ENCODE data around the gene OPTC.

The OPTC gene

DNA sequence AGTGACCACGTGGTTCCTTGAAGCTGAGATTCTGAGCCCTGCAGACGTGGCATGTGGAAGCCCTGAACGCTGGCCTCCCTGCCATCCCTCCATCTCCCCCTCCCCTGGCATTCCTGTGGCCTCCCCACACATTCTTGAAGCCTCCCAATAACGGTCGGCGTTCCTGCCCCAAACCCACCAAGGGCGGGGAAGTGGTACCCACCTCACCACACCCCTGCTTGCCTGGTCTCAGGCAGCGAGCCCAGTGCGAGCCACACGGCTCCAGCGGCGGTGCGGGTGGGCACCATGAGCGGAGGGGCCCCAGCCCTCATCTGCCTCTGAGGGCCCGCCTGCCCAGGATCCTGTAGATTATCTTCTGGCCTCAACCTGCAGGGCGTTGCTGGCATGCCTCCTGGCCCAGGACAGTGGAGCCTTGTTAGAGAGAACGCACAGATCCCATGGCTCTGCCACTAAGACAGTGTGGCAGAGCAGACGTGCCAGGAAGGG is 38.9 kb upstream of the OPTC start:
- no peaks in the 10 kb centered on the region for H3K27me3 ChIP-seq (ENCODE audit: control insufficient read depth, insufficient read depth, low read length, poor library complexity, severe bottlenecking)
- no peak overlapping the region for H3K4me3 ChIP-seq (ENCODE audit: insufficient read depth, low read depth, low read length)
- H3K9me3 ChIP-seq (ENCODE audit: control insufficient read depth, low read length) = no peaks in the 10 kb centered on the region
- H3K4me1 ChIP-seq (ENCODE audit: control insufficient read depth, insufficient read depth, low read length) = peaks cover 13% of the 10 kb centered on the region
- no peaks in the 10 kb centered on the region for H3K36me3 ChIP-seq (ENCODE audit: control insufficient read depth, insufficient read depth, low read length)
- H3K27ac ChIP-seq (ENCODE audit: insufficient read depth, low read depth, low read length, poor library complexity, severe bottlenecking) = no peak overlapping the region
- WGBS, 2 experiments = 90 to 94% methylated on average over 18 of the region's 18 CpGs

DNA sequence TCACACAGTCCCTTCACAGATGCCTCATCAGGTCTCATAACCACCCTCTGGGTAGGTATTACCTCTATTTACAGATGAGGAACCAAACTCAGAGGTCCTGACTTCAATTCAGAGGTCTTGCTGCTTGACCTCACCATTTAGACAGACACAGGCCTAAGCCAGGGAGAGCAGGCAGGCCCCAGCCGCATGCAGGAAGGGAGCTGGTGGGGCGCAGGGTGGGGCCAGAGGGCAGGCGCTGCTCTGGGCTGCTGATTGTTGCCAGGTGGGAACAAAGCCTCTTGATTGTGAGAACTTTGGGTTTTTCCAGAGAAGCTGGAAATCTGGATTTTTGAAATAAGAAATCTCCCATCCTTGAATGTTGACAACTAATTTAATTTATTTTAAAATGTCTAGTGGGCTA is 38.2 kb upstream of the OPTC start:
- H3K4me3 ChIP-seq (ENCODE audit: insufficient read depth, low read depth, low read length) = no peak overlapping the region
- no peak overlapping the region for H3K27ac ChIP-seq (ENCODE audit: insufficient read depth, low read depth, low read length, poor library complexity, severe bottlenecking)
- WGBS, 2 experiments = 87% methylated on average over 3 of the region's 3 CpGs
- H3K9me3 ChIP-seq (ENCODE audit: control insufficient read depth, low read length) = no peaks in the 10 kb centered on the region
- H3K27me3 ChIP-seq (ENCODE audit: control insufficient read depth, insufficient read depth, low read length, poor library complexity, severe bottlenecking) = no peaks in the 10 kb centered on the region
- H3K4me1 ChIP-seq (ENCODE audit: control insufficient read depth, insufficient read depth, low read length) = peaks cover 13% of the 10 kb centered on the region
- H3K36me3 ChIP-seq (ENCODE audit: control insufficient read depth, insufficient read depth, low read length) = no peaks in the 10 kb centered on the region

DNA sequence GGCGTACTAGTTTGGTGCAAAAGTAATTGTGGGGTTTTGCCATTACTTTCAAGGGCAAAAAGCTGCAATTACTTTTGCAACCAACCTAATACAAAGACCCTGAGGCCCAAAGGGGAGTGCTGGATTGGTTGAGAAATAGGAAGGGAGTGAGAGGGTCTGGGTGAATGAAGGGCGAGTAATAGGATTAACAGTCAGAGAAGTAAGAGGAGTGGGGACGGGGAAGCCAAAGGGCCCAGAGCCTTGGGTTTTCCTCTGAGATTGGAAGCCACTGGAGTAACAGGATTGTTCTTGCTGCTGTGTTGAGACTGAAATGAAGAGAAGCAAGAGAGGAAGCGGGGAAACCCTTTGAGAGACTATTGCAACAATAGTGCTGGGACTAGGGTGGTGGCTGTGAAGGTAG is 37.4 kb upstream of the OPTC start:
- Histone ChIP-seq H3K36me3 (ENCODE audit: control insufficient read depth, insufficient read depth, low read length) (no peaks in the 10 kb centered on the region), H3K4me1 (ENCODE audit: control insufficient read depth, insufficient read depth, low read length) (peaks cover 14% of the 10 kb centered on the region), H3K4me3 (ENCODE audit: insufficient read depth, low read depth, low read length) (no peak overlapping the region), H3K27me3 (ENCODE audit: control insufficient read depth, insufficient read depth, low read length, poor library complexity, severe bottlenecking) (no peaks in the 10 kb centered on the region), H3K27ac (ENCODE audit: insufficient read depth, low read depth, low read length, poor library complexity, severe bottlenecking) (peak overlapping the region; percentile 57), H3K9me3 (ENCODE audit: control insufficient read depth, low read length) (no peaks in the 10 kb centered on the region)
- WGBS, 2 experiments = 58 to 69% methylated on average over 4 of the region's 4 CpGs

DNA sequence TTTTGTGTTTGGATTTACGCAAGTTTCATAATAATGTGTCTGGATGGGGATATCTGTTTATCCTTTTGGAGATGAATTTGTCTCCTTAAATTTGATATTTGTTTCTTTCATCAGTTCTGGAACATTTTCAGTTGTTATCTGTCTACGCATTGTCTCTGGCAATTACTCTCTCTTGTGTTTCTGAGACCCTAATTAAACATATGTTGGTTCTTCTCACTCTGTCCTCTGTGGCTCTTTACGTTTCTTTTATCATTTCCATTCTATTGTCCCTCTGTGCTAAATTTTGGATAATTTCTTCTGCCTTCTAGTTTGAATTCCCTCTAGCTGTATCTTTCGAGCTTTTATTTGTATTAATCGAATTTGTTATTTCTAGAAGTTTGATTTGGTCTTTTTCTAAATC is 35.9 kb upstream of the OPTC start:
- H3K27me3 ChIP-seq (ENCODE audit: control insufficient read depth, insufficient read depth, low read length, poor library complexity, severe bottlenecking) = no peaks in the 10 kb centered on the region
- H3K9me3 ChIP-seq (ENCODE audit: control insufficient read depth, low read length) = no peaks in the 10 kb centered on the region

DNA sequence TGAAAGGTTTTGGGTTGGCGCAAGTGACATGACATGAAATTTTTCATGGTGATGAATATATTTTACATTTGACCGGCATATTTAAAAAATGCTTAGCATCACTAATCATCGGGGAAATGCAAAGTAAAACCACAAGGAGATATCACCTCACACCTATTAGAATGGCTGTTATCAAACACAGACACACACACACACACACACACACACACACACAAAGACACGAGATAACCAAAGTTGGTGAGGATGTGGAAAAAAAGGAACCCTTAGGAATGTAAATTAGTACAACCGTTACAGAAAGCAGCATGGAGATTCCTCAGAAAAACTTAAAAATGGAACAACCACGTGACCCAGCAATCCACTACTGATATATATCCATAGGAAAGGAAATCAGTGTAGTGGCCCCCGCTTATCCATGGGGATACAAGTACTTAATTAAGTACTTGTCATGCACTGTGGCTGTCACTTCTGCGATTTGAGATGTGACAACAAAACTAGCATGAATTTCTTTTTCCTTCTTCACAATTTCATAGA is 34.2 kb upstream of the OPTC start:
- Histone ChIP-seq H3K27ac (ENCODE audit: insufficient read depth, low read depth, low read length, poor library complexity, severe bottlenecking) (no peak overlapping the region), H3K9me3 (ENCODE audit: control insufficient read depth, low read length) (no peaks in the 10 kb centered on the region), H3K4me1 (ENCODE audit: control insufficient read depth, insufficient read depth, low read length) (peaks cover 29% of the 10 kb centered on the region), H3K36me3 (ENCODE audit: control insufficient read depth, insufficient read depth, low read length) (no peaks in the 10 kb centered on the region), H3K27me3 (ENCODE audit: control insufficient read depth, insufficient read depth, low read length, poor library complexity, severe bottlenecking) (peaks cover 3% of the 10 kb centered on the region), H3K4me3 (ENCODE audit: insufficient read depth, low read depth, low read length) (no peak overlapping the region)
- WGBS, 2 experiments = 87 to 89% methylated on average over 5 to 7 of the region's 8 CpGs

More for the DNA sequence above, 35.9 kb upstream of the OPTC start:
- peaks cover 19% of the 10 kb centered on the region for H3K4me1 ChIP-seq (ENCODE audit: control insufficient read depth, insufficient read depth, low read length)
- no peak overlapping the region for H3K4me3 ChIP-seq (ENCODE audit: insufficient read depth, low read depth, low read length)
- no peaks in the 10 kb centered on the region for H3K36me3 ChIP-seq (ENCODE audit: control insufficient read depth, insufficient read depth, low read length)
- no peak overlapping the region for H3K27ac ChIP-seq (ENCODE audit: insufficient read depth, low read depth, low read length, poor library complexity, severe bottlenecking)
- WGBS, 2 experiments = 93 to 96% methylated on average over 3 of the region's 5 CpGs

DNA sequence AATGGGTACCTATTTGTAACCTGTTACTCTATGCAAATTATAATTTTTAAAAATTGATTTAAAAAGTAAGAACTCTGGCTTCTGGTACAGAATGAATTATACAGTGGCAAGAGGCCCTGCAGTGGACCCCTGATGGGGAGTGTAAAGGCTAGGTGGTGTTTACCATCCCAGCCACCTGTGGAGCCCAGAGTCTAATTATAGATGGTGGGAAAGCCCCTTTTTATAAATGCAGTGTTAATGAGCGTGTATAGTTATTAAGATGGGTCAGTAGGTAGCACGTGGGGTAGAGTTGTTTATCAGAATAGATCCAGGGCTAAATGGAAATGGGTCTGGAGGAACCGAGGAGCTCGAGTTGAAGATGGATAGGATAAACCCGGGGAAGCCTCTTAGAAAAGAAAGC is 32.2 kb upstream of the OPTC start:
- Histone ChIP-seq H3K4me3 (ENCODE audit: insufficient read depth, low read depth, low read length) (no peak overlapping the region), H3K27ac (ENCODE audit: insufficient read depth, low read depth, low read length, poor library complexity, severe bottlenecking) (no peak overlapping the region), H3K4me1 (ENCODE audit: control insufficient read depth, insufficient read depth, low read length) (peaks cover 37% of the 10 kb centered on the region), H3K9me3 (ENCODE audit: control insufficient read depth, low read length) (no peaks in the 10 kb centered on the region), H3K36me3 (ENCODE audit: control insufficient read depth, insufficient read depth, low read length) (no peaks in the 10 kb centered on the region), H3K27me3 (ENCODE audit: control insufficient read depth, insufficient read depth, low read length, poor library complexity, severe bottlenecking) (peaks cover 3% of the 10 kb centered on the region)
- 45 to 47% methylated on average over 5 of the region's 5 CpGs for WGBS, 2 experiments

DNA sequence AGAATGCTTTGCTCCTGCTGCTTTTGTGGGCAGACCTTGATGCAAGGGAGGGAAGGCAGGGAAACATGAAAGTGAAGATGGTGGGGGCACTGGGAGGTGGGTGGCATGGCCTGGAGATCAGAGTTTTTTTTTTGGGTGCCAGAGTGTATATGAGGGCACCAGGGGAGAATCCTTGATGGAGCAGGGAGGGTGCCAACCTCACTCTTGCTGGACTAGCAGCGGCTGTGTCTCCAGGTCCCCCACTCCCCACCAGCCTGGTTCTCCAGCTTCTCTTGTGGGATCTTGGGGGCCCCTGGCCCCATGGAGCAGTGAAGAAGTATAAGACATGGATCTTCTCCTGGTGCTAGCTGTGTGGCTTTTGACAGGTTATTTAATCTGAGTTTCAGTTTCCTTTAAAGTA is 31.8 kb upstream of the OPTC start:
- WGBS, 2 experiments = 92 to 93% methylated on average over 1 of the region's 1 CpG
- no peaks in the 10 kb centered on the region for H3K36me3 ChIP-seq (ENCODE audit: control insufficient read depth, insufficient read depth, low read length)

DNA sequence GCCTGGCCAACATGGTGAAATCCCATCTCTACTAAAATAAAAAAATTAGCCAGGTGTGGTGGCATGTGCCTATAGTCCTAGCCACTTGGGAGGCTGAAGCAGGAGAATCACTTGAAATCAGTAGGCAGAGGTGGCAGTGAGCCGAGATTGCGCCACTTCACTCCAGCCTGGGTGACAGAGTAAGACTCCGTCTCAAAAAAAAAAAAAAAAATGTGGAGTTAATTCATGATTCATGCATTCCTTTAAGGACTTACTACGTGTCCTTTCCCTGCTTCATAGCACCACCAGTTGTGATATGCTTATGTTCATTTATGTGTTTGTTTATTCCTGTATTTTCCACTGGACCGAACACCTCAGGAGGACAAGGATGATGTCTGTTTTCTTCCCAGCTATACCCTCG is 31.1 kb upstream of the OPTC start:
- no peak overlapping the region for H3K27ac ChIP-seq (ENCODE audit: insufficient read depth, low read depth, low read length, poor library complexity, severe bottlenecking)
- no peaks in the 10 kb centered on the region for H3K36me3 ChIP-seq (ENCODE audit: control insufficient read depth, insufficient read depth, low read length)
- H3K4me3 ChIP-seq (ENCODE audit: insufficient read depth, low read depth, low read length) = no peak overlapping the region
- H3K9me3 ChIP-seq (ENCODE audit: control insufficient read depth, low read length) = no peaks in the 10 kb centered on the region
- peaks cover 3% of the 10 kb centered on the region for H3K27me3 ChIP-seq (ENCODE audit: control insufficient read depth, insufficient read depth, low read length, poor library complexity, severe bottlenecking)
- 89 to 96% methylated on average over 6 of the region's 6 CpGs for WGBS, 2 experiments
- peaks cover 36% of the 10 kb centered on the region for H3K4me1 ChIP-seq (ENCODE audit: control insufficient read depth, insufficient read depth, low read length)

More for the DNA sequence above, 31.8 kb upstream of the OPTC start:
- no peak overlapping the region for H3K27ac ChIP-seq (ENCODE audit: insufficient read depth, low read depth, low read length, poor library complexity, severe bottlenecking)
- H3K4me3 ChIP-seq (ENCODE audit: insufficient read depth, low read depth, low read length) = no peak overlapping the region
- no peaks in the 10 kb centered on the region for H3K9me3 ChIP-seq (ENCODE audit: control insufficient read depth, low read length)
- peaks cover 3% of the 10 kb centered on the region for H3K27me3 ChIP-seq (ENCODE audit: control insufficient read depth, insufficient read depth, low read length, poor library complexity, severe bottlenecking)
- H3K4me1 ChIP-seq (ENCODE audit: control insufficient read depth, insufficient read depth, low read length) = peaks cover 36% of the 10 kb centered on the region

DNA sequence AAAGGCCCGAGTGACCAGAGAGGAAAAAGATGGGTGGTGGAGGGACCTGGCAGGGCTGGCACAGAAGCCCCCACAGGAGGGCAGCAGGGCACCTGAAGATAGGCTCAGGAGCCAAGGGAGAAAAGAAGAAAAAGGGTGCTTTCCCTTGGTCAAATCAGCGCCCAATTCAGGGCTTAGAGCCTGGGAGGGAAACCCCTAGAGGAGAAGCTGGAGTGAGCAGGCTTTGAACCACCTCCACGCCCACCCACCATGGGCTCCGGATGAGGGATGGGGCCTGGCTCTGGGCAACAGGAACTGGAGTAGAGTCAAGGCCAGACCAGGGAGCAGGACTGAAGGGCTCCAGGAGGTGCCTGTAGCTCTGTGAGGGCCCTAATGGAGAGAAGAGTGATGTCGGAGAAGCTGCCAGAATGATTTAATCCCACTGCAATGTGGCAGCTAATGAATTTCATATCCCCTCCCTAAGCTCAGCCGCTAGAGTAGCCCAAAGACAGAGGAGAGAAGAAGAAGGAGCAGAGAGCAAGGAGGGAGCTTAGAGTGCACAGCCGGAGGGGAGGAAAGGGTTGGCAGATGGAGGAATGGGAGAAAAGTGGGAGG is 30.4 kb upstream of the OPTC start:
- Histone ChIP-seq H3K4me1 (ENCODE audit: control insufficient read depth, insufficient read depth, low read length) (peaks cover 36% of the 10 kb centered on the region), H3K27ac (ENCODE audit: insufficient read depth, low read depth, low read length, poor library complexity, severe bottlenecking) (no peak overlapping the region), H3K27me3 (ENCODE audit: control insufficient read depth, insufficient read depth, low read length, poor library complexity, severe bottlenecking) (peaks cover 3% of the 10 kb centered on the region), H3K4me3 (ENCODE audit: insufficient read depth, low read depth, low read length) (no peak overlapping the region), H3K36me3 (ENCODE audit: control insufficient read depth, insufficient read depth, low read length) (no peaks in the 10 kb centered on the region), H3K9me3 (ENCODE audit: control insufficient read depth, low read length) (no peaks in the 10 kb centered on the region)
- WGBS, 2 experiments = 66 to 71% methylated on average over 7 of the region's 7 CpGs

DNA sequence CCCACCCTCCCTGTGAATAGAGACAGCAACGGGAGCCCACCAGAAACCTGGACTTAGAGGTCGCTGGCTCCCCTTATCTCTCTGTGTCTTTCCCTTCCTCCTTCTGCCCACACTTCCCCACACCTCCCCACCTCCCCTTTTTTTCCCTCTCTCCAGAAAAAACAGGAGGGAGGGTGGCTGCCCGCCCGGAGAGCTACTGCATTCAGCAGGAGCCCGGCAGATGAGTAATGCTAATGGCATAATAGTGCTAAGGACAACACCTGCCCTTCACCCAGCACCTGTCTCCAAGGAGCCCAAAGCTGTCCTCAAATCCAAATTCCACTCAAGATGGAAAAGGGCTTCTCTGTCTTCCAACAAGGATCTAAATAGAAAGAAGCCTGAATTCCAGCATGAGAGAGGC is 29.7 kb upstream of the OPTC start:
- Histone ChIP-seq H3K4me3 (ENCODE audit: insufficient read depth, low read depth, low read length) (no peak overlapping the region), H3K4me1 (ENCODE audit: control insufficient read depth, insufficient read depth, low read length) (peaks cover 36% of the 10 kb centered on the region), H3K9me3 (ENCODE audit: control insufficient read depth, low read length) (no peaks in the 10 kb centered on the region), H3K36me3 (ENCODE audit: control insufficient read depth, insufficient read depth, low read length) (no peaks in the 10 kb centered on the region), H3K27me3 (ENCODE audit: control insufficient read depth, insufficient read depth, low read length, poor library complexity, severe bottlenecking) (peaks cover 3% of the 10 kb centered on the region), H3K27ac (ENCODE audit: insufficient read depth, low read depth, low read length, poor library complexity, severe bottlenecking) (no peak overlapping the region)
- WGBS, 2 experiments = 69 to 71% methylated on average over 3 to 5 of the region's 5 CpGs

Measured in ectodermal cell (in vitro differentiated cells).